Progenitor cell of endocrine pancreas (in vitro differentiated cells): ENCODE measurements around the gene FCN2. TPM values are rescaled to one million over a fixed set of nuclear protein-coding genes. Genes with fewer than 3 reads are reported as not detected.

ENCODE experiments used
- DNase-seq: peaks from one replicate; pipeline ENCODE4 v3.0.0; 2021; ENCODE audit warnings: low spot score; ENCODE audit not compliant: unreplicated experiment
- H3K27ac Mint-ChIP-seq: 2 replicates; pipeline ENCODE4 v1.8.0; 2021; ENCODE audit warnings: mild to moderate bottlenecking, moderate library complexity, mixed read lengths
- H3K27me3 Mint-ChIP-seq: 2 replicates; pipeline ENCODE4 v1.8.0; 2021; ENCODE audit warnings: mixed read lengths
- H3K36me3 Mint-ChIP-seq: 2 replicates; pipeline ENCODE4 v1.8.0; 2022; ENCODE audit warnings: mixed read lengths; ENCODE audit not compliant: insufficient read depth
- H3K4me1 Mint-ChIP-seq: 2 replicates; pipeline ENCODE4 v1.8.0; 2021; ENCODE audit warnings: low read depth, mixed read lengths
- H3K4me3 Mint-ChIP-seq: 2 replicates; pipeline ENCODE4 v1.8.0; 2021; ENCODE audit warnings: low read depth, mild to moderate bottlenecking, moderate library complexity, mixed read lengths
- H3K9me3 Mint-ChIP-seq: 2 replicates; pipeline ENCODE4 v1.8.0; 2021; ENCODE audit warnings: low read depth, mixed read lengths
- CTCF ChIP-seq: fragments of 200-600 bp; sonication (generic); IDR thresholded peaks from one replicate; pipeline ENCODE4 v1.5.0; 2021; ENCODE audit warnings: antibody characterized with exemption, mild to moderate bottlenecking; ENCODE audit not compliant: unreplicated experiment
- total RNA-seq: library from RNA; stranded (reverse); gene quantifications from 2 replicates; pipeline ENCODE4 v1.2.1, GENCODE V29; 2021

FCN2 gene
- total RNA-seq, 1 donor from 2014 or later, result not detected

GRCh38 chr9:134869554-134870300, 10.9 kb upstream of the FCN2 start:
- no peak for TF ChIP-seq CTCF
- no peak overlapping the region for H3K27ac Mint-ChIP-seq
- H3K9me3 Mint-ChIP-seq, result no peaks in the 10 kb centered on the region
- no peaks in the 10 kb centered on the region for H3K4me1 Mint-ChIP-seq
- H3K36me3 Mint-ChIP-seq, result no peaks in the 10 kb centered on the region
- no peak overlapping the region for H3K4me3 Mint-ChIP-seq
- no peak for DNase-seq
- peaks cover 3% of the 10 kb centered on the region for H3K27me3 Mint-ChIP-seq

- no peaks in the 10 kb centered on the region for H3K4me1 Mint-ChIP-seq
- no peak overlapping the region for H3K4me3 Mint-ChIP-seq
- DNase-seq, result no peak
- H3K9me3 Mint-ChIP-seq, result no peaks in the 10 kb centered on the region
- H3K27ac Mint-ChIP-seq, result no peak overlapping the region
- H3K36me3 Mint-ChIP-seq, result no peaks in the 10 kb centered on the region
- TF ChIP-seq CTCF, result no peak
- H3K27me3 Mint-ChIP-seq, result peaks cover 6% of the 10 kb centered on the region
These were observed 10.3 kb upstream of the FCN2 start for GRCh38 chr9:134870301-134870694.

- Mint-ChIP-seq H3K4me1 (no peaks in the 10 kb centered on the region), H3K36me3 (no peaks in the 10 kb centered on the region), H3K9me3 (no peaks in the 10 kb centered on the region), H3K27ac (no peak overlapping the region), H3K27me3 (peaks cover 6% of the 10 kb centered on the region), H3K4me3 (no peak overlapping the region)
- DNase-seq, result no peak
- no peak for TF ChIP-seq CTCF
These were observed 9.6 kb upstream of the FCN2 start for GRCh38 chr9:134870746-134871662.

- no peak for TF ChIP-seq CTCF
- no peaks in the 10 kb centered on the region for H3K36me3 Mint-ChIP-seq
- H3K9me3 Mint-ChIP-seq, result no peaks in the 10 kb centered on the region
- H3K27ac Mint-ChIP-seq, result no peak overlapping the region
- peaks cover 7% of the 10 kb centered on the region for H3K27me3 Mint-ChIP-seq
- H3K4me3 Mint-ChIP-seq, result no peak overlapping the region
- DNase-seq, result no peak
- H3K4me1 Mint-ChIP-seq, result no peaks in the 10 kb centered on the region
These were observed 8.8 kb upstream of the FCN2 start for GRCh38 chr9:134871697-134872340.
